SU-DHL-6 (cell line): ENCODE results near the gene GSTO1.

Experiments used
- H2AFZ ChIP-seq: fragments of 200-600 bp; sonication (generic); 2 replicates; pipeline ENCODE4 v1.6.1; 2014; ENCODE audit warnings: low read depth, mild to moderate bottlenecking, moderate library complexity, mixed read lengths, antibody characterized with exemption, low read length; ENCODE audit not compliant: severe bottlenecking
- H3F3A ChIP-seq: fragments of 200-600 bp; shearing (Covaris generic); 2 replicates; pipeline ENCODE4 v1.6.0; 2016; ENCODE audit warnings: antibody characterized with exemption, mild to moderate bottlenecking; ENCODE audit not compliant: insufficient read depth
- H3K27ac ChIP-seq: fragments of 200-600 bp; sonication (generic); 2 replicates; pipeline ENCODE4 v1.5.1; 2016; ENCODE audit warnings: low read depth, mild to moderate bottlenecking, low read length, moderate library complexity, mixed read lengths
- H3K27me3 ChIP-seq: fragments of 200-600 bp; sonication (generic), shearing (Covaris generic); 2 replicates; pipeline ENCODE4 v1.6.0; 2014; ENCODE audit warnings: mild to moderate bottlenecking, low read length
- H3K36me3 ChIP-seq: fragments of 200-600 bp; sonication (generic); 2 replicates; pipeline ENCODE4 v1.6.1; 2014; ENCODE audit warnings: mild to moderate bottlenecking, low read length, mixed read lengths
- H3K4me2 ChIP-seq: fragments of 300-600, 200-600 bp; shearing (Covaris generic), sonication (generic); 2 replicates; pipeline ENCODE4 v1.6.0; 2014; ENCODE audit warnings: low read length, low read depth, mild to moderate bottlenecking; ENCODE audit not compliant: poor library complexity, severe bottlenecking
- H3K4me3 ChIP-seq: fragments of 200-600 bp; sonication (generic); 2 replicates; pipeline ENCODE4 v1.5.1; 2014; ENCODE audit warnings: antibody characterized with exemption, low read length, mild to moderate bottlenecking, mixed read lengths; ENCODE audit not compliant: insufficient read depth, poor library complexity, severe bottlenecking
- H3K79me2 ChIP-seq: fragments of 200-600 bp; sonication (generic); 2 replicates; pipeline ENCODE4 v1.6.1; 2014; ENCODE audit warnings: mild to moderate bottlenecking, low read length, moderate library complexity; ENCODE audit not compliant: insufficient read depth
- H3K9ac ChIP-seq: fragments of 200-600 bp; sonication (generic); 2 replicates; pipeline ENCODE4 v1.7.0; 2014; ENCODE audit warnings: mild to moderate bottlenecking, low read length
- H3K9me2 ChIP-seq: fragments of 200-600 bp; sonication (generic); replicated peaks from 2 replicates; pipeline ENCODE4 v1.6.1; 2014; ENCODE audit warnings: low read length; ENCODE audit not compliant: insufficient read depth
- H3K9me3 ChIP-seq: fragments of 200-600 bp; sonication (generic); 2 replicates; pipeline ENCODE4 v1.6.1; 2014; ENCODE audit warnings: low read length, mixed read lengths; ENCODE audit not compliant: insufficient read depth
- H4K20me1 ChIP-seq: fragments of 200-600 bp; sonication (generic); 2 replicates; pipeline ENCODE4 v1.6.1; 2014; ENCODE audit warnings: low read depth, mild to moderate bottlenecking, antibody characterized with exemption, low read length, moderate library complexity, mixed read lengths
- EZH2phosphoT487 ChIP-seq: fragments of 200-600 bp; sonication (generic), shearing (Covaris generic); conservative IDR thresholded peaks from 2 replicates; pipeline ENCODE4 v1.6.1; 2018; ENCODE audit warnings: mild to moderate bottlenecking, antibody characterized with exemption, low read length, moderate library complexity, mixed read lengths
- TF ChIP-seq, protein P1 (sequence below): fragments of 200-600 bp; sonication (generic); IDR thresholded peaks from one replicate; pipeline ENCODE4 v1.5.1; 2017; ENCODE audit warnings: antibody characterized with exemption, mild to moderate bottlenecking, low read length, moderate library complexity; ENCODE audit not compliant: insufficient read depth, poor library complexity, severe bottlenecking

The GSTO1 gene

DNA sequence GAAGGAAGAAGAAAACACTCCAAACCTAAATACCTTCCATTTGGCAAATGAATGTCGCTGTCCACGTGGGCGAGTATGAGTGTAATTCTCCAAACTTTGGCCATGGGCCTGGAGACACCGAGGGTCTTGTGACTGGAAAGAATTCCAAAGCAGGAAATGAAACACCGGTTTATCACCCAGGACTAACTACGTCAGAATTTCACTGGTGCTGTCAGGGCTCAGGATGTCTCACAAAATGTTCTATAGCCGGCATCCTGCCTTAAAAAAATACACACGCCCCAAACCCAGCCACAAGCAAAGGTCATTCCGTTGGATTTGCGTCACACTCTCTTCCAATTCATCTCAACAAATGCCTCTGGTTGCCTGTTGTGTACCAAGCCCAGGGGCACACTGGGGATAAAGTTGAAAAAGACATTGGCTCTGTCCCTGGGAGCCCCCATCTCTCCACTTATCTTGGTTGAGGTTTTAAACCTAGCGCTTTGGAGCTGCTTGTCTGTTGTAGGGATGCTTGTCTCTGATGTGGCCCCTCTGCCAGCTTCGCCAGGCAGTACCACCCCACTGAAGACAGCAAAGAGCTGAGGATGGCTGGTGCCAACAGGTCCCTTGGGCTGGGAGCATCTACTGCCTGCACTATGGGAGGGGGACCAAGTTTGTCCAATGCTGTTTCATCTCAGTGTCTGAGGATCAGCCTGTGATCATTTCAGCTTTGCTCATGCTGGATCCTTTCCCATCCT, 45.5 kb downstream of the GSTO1 start:
- H3K4me3 ChIP-seq, result no peak overlapping the region
- no peaks in the 10 kb centered on the region for H3K79me2 ChIP-seq
- H3K9me2 ChIP-seq, result no peaks in the 10 kb centered on the region
- no peak overlapping the region for H2AFZ ChIP-seq
- H3K36me3 ChIP-seq, result no peaks in the 10 kb centered on the region
- H3K27me3 ChIP-seq, result no peaks in the 10 kb centered on the region
- H3K9me3 ChIP-seq, result no peaks in the 10 kb centered on the region
- no peak overlapping the region for H3K27ac ChIP-seq
- no peak overlapping the region for H3K9ac ChIP-seq
- H3K4me2 ChIP-seq, result no peak overlapping the region
- no peak for TF ChIP-seq EZH2phosphoT487
- TF ChIP-seq, protein P1, sequence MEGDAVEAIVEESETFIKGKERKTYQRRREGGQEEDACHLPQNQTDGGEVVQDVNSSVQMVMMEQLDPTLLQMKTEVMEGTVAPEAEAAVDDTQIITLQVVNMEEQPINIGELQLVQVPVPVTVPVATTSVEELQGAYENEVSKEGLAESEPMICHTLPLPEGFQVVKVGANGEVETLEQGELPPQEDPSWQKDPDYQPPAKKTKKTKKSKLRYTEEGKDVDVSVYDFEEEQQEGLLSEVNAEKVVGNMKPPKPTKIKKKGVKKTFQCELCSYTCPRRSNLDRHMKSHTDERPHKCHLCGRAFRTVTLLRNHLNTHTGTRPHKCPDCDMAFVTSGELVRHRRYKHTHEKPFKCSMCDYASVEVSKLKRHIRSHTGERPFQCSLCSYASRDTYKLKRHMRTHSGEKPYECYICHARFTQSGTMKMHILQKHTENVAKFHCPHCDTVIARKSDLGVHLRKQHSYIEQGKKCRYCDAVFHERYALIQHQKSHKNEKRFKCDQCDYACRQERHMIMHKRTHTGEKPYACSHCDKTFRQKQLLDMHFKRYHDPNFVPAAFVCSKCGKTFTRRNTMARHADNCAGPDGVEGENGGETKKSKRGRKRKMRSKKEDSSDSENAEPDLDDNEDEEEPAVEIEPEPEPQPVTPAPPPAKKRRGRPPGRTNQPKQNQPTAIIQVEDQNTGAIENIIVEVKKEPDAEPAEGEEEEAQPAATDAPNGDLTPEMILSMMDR, result no peak
- H4K20me1 ChIP-seq, result no peaks in the 10 kb centered on the region
- no peaks in the 10 kb centered on the region for H3F3A ChIP-seq

DNA sequence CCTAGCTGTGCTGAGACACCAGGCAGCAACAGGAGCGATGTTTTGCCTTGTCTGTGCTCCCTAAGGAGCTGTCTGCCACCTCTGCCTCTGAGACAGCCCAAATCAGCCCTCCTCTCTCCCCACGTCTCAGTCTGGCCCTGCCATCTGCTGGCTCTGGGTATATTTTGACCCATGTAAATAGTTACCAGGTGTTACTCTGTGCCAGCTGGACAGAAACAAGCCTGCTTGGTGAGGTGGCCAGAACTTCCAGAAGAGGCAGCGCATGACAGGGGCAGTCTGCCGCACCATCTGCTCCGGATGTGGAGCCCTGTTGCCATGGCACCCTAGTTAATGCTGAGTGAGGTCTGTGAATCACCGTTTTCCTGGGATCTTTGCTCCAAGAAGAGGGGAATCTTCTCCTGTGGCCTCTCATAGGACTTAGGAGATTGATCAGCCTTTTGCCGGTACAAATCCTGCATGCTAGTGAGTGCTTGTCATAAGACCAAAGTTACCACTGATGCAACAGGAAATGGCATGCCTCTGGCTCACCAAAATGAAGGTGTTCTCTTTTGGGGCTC, 46.1 kb downstream of the GSTO1 start:
- no peak overlapping the region for H3K27ac ChIP-seq
- TF ChIP-seq EZH2phosphoT487, result no peak
- TF ChIP-seq, protein P1, result no peak
- no peaks in the 10 kb centered on the region for H3K79me2 ChIP-seq
- H3K4me3 ChIP-seq, result no peak overlapping the region
- no peak overlapping the region for H3K9ac ChIP-seq
- H3K27me3 ChIP-seq, result no peaks in the 10 kb centered on the region
- no peaks in the 10 kb centered on the region for H3F3A ChIP-seq
- no peak overlapping the region for H3K4me2 ChIP-seq
- no peak overlapping the region for H2AFZ ChIP-seq
- no peaks in the 10 kb centered on the region for H3K9me3 ChIP-seq
- H3K36me3 ChIP-seq, result no peaks in the 10 kb centered on the region
- H3K9me2 ChIP-seq, result no peaks in the 10 kb centered on the region
- no peaks in the 10 kb centered on the region for H4K20me1 ChIP-seq

DNA sequence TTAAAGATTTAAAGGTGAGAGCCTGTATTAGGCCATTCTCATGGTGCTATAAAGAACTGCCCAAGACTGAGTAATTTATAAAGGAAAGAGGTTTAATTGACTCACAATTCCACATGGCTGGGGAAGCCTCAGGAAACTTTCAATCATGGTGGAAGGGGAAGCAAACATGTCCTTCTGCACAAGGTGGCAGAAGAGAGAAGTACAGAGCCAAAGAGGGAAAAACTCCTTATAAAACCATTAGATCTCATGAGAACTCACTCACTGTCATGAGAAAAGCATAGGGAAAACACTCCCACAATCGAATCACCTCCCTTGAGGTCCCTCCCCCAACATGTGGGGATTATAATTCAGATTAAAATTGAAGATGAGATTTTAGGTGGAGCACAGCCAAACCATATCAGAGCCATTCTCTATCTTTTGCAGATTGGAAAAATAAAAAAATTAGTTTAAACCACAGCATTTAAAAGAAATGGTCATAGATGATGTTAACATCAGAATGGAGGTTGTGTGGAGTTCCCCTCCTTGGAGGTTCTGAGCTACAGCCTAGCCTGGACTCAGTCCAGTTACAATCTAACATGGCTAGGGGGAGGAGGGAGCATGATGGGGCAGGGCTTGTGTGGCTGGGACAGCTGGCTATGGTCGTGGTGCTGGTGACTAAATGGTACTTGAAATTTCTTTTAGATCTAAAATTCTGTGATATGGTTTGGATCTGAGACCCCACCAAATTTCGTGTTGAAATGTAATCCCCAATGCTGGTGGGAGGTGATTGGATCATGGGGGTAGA, 47.4 kb downstream of the GSTO1 start:
- Histone ChIP-seq H3F3A (no peaks in the 10 kb centered on the region), H3K79me2 (no peaks in the 10 kb centered on the region), H3K9ac (no peak overlapping the region), H2AFZ (no peak overlapping the region), H3K4me3 (no peak overlapping the region), H3K9me2 (no peaks in the 10 kb centered on the region), H3K36me3 (no peaks in the 10 kb centered on the region), H3K4me2 (no peak overlapping the region), H3K9me3 (no peaks in the 10 kb centered on the region), H4K20me1 (no peaks in the 10 kb centered on the region), H3K27ac (no peak overlapping the region), H3K27me3 (no peaks in the 10 kb centered on the region)
- TF ChIP-seq EZH2phosphoT487, result no peak
- TF ChIP-seq, protein P1, result no peak
